ENCODE measurements around the gene ARHGEF4.

The ARHGEF4 gene

GRCh38 chr2:130834091-130834930, 2.4 kb upstream of the ARHGEF4 start:
- H3K4me3 ChIP-seq (ENCODE audit: control insufficient read depth, low read depth, low read length), result no peak overlapping the region
- TF ChIP-seq, protein P1, sequence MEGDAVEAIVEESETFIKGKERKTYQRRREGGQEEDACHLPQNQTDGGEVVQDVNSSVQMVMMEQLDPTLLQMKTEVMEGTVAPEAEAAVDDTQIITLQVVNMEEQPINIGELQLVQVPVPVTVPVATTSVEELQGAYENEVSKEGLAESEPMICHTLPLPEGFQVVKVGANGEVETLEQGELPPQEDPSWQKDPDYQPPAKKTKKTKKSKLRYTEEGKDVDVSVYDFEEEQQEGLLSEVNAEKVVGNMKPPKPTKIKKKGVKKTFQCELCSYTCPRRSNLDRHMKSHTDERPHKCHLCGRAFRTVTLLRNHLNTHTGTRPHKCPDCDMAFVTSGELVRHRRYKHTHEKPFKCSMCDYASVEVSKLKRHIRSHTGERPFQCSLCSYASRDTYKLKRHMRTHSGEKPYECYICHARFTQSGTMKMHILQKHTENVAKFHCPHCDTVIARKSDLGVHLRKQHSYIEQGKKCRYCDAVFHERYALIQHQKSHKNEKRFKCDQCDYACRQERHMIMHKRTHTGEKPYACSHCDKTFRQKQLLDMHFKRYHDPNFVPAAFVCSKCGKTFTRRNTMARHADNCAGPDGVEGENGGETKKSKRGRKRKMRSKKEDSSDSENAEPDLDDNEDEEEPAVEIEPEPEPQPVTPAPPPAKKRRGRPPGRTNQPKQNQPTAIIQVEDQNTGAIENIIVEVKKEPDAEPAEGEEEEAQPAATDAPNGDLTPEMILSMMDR (IDR thresholded peaks at IDR 0.05; ENCODE audit: control insufficient read depth, insufficient read depth, low read depth, low read length, missing control alignments), result no peak
- no peak for DNase-seq (ENCODE audit: low read depth)

- DNase-seq (ENCODE audit: low read depth), result no peak
- TF ChIP-seq, protein P1 (IDR thresholded peaks at IDR 0.05; ENCODE audit: control insufficient read depth, insufficient read depth, low read depth, low read length, missing control alignments), result no peak
- H3K4me3 ChIP-seq (ENCODE audit: control insufficient read depth, low read depth, low read length), result no peak overlapping the region
Measured at GRCh38 chr2:130834931-130835765, 1.6 kb upstream of the ARHGEF4 start.

DNA sequence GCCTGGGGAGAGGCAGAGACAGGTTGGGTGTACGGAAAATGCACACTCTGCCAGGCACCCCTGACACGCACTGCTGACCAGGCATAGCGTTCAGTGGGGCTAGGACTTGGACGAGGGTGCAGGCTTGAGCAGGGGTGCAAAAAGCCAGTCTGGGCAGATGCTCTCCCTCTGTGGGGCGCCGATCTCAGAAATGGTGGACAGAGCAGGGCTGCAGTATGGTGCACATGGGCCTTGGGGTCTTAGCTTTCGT, 1.0 kb upstream of the ARHGEF4 start:
- TF ChIP-seq, protein P1 (IDR thresholded peaks at IDR 0.05; ENCODE audit: control insufficient read depth, insufficient read depth, low read depth, low read length, missing control alignments), result no peak
- DNase-seq (ENCODE audit: low read depth), result no peak
- H3K4me3 ChIP-seq (ENCODE audit: control insufficient read depth, low read depth, low read length), result no peak overlapping the region

- TF ChIP-seq, protein P1 (IDR thresholded peaks at IDR 0.05; ENCODE audit: control insufficient read depth, insufficient read depth, low read depth, low read length, missing control alignments), result no peak
- no peak overlapping the region for H3K4me3 ChIP-seq (ENCODE audit: control insufficient read depth, low read depth, low read length)
- no peak for DNase-seq (ENCODE audit: low read depth)
Measured at GRCh38 chr2:130837175-130837810, 579 bp downstream of the ARHGEF4 start.

DNA sequence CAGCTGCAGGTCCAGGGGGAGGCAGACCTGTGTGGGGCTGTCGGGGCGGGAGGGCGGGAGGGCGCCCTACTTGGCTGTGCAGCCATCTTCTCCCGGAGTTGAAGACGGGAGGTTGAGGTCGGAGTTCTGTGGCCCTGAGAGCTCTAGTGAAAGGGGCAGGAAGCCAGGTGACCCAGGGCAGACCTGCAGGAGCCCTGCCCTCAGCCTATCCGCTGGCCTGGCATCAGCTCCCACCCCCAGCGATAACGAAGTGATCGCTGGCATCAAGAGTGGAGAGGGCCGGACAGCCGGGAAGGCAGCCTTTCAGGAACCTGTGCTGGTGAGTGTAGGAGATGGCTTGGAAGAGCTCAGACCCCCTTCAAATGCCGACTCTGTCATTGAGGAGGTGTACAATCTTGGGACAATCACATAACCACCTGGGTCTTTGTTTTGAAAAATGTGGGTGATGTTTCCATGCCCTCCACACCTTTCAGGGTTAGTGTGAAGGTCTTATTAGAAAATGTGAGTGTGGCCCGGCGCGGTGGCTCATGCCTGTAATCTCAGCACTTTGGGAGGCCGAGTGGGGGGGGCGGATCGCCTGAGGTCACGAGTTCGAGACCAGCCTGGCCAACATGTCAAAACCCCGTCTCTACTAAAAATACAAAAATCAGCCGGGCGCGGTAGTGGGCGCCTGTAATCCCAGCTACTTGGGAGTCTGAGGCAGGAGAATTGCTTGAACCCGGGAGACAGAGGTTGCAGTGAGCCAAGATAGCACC, 1.3 kb downstream of the ARHGEF4 start:
- no peak for DNase-seq (ENCODE audit: low read depth)
- H3K4me3 ChIP-seq (ENCODE audit: control insufficient read depth, low read depth, low read length), result no peak overlapping the region
- TF ChIP-seq, protein P1 (IDR thresholded peaks at IDR 0.05; ENCODE audit: control insufficient read depth, insufficient read depth, low read depth, low read length, missing control alignments), result no peak
